GM12873 (cell line): ENCODE results near the gene EMX1.

Experiments
- TF ChIP-seq, protein P1 (sequence below): IDR thresholded peaks from 2 replicates; pipeline ENCODE4 v1.5.1; 2012; ENCODE audit warnings: low read depth, mild to moderate bottlenecking, moderate library complexity, low read length, control low read depth; ENCODE audit not compliant: insufficient read depth; ENCODE audit errors: missing control alignments

The EMX1 gene

DNA sequence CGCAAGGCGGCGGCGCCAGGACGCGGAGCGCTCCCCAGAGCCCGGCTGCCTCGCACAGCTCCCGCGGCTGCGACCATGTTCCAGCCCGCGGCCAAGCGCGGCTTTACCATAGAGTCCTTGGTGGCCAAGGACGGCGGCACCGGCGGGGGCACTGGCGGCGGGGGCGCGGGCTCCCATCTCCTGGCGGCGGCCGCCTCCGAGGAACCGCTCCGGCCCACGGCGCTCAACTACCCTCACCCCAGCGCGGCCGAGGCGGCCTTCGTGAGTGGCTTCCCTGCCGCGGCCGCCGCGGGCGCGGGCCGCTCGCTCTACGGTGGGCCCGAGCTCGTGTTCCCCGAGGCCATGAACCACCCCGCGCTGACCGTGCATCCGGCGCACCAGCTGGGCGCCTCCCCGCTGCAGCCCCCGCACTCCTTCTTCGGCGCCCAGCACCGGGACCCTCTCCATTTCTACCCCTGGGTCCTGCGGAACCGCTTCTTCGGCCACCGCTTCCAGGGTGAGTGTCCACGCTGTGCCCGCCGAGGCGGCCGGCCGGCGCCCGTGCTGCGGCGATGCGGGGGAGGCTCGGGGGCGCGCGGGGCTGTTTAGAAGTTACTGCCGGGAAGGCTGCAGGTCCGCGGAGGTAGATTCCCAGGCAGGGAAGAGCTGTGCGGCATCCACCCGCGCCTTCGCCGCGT lies 696 bp downstream of the EMX1 start:
- TF ChIP-seq, protein P1, sequence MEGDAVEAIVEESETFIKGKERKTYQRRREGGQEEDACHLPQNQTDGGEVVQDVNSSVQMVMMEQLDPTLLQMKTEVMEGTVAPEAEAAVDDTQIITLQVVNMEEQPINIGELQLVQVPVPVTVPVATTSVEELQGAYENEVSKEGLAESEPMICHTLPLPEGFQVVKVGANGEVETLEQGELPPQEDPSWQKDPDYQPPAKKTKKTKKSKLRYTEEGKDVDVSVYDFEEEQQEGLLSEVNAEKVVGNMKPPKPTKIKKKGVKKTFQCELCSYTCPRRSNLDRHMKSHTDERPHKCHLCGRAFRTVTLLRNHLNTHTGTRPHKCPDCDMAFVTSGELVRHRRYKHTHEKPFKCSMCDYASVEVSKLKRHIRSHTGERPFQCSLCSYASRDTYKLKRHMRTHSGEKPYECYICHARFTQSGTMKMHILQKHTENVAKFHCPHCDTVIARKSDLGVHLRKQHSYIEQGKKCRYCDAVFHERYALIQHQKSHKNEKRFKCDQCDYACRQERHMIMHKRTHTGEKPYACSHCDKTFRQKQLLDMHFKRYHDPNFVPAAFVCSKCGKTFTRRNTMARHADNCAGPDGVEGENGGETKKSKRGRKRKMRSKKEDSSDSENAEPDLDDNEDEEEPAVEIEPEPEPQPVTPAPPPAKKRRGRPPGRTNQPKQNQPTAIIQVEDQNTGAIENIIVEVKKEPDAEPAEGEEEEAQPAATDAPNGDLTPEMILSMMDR = no peak

DNA sequence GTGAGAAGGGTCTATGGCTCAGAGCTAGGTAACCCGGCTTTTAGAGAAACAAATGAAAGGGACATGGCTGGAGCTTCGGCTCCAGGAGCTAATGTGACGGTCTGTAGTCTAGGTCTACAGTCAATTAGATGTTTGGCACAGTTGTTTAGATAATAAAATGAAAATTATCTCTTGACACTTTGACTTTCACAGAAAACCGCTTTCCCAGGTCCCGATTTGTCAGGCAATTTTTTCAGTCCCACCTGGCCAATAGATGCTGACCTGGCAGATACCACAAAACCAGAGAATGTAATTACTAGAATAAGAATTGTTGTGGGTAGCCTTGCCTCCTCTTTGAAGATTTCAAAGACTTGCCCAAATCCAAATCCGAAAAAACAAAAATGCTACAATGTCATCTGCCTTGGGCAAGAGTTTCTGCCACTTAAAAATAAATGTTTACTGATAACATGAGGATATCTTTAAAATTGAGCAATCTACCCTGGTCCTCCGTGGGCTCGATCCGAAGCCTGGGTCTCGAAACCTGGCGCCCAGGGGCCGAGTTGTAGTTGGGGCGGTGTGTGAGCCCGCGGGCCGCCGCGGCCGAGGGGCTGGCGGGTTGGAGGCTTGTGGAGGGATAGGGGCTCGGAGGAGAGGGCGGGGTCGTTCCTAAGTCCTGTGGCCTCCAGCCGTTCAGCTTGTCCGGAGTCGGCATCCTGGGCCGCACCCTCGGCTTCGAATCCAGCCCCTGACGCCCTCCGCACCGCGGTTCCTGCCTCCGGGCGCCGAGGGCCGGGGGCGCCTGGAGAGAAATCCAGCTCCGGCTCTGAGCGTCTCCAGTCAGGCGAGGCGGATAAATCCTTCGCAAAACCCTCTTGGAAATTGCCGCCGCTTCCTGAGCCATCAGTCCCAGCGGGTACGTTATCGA lies 2.3 kb downstream of the EMX1 start:
- TF ChIP-seq, protein P1 = no peak

DNA sequence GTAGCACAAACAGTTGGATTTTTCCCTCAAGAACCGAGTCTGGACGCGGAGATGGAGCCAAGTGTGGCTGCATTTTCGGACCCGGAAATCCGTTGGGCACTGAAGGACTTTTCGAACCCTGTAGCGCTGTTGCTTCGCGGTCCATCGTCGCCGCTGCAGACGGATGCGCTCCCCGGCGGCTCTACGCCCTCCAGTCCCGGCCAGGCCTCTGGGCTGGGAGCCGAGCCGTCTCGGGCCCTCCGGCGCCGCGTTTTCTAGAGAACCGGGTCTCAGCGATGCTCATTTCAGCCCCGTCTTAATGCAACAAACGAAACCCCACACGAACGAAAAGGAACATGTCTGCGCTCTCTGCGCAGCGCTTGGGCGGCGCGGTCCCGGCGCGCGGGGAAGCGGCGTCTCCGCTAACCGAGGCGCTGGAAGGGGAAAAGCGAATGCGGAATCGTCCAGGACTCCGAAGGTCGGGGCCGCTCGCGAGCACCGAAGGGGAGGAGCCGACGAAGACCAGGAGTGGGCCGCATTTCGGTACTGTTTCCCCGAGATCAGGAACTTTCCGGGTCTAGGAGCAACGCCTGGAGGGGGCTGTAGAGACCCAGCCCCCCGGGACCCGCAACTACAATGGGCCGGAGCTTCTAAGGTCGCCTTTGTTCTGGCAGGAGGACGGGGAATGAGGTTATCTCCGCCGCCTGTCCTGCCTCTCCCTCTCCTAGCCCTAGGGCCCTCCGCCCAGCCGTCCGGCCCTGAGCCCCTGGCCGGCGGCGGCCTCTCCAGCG lies 3.2 kb downstream of the EMX1 start:
- TF ChIP-seq, protein P1 = no peak

DNA sequence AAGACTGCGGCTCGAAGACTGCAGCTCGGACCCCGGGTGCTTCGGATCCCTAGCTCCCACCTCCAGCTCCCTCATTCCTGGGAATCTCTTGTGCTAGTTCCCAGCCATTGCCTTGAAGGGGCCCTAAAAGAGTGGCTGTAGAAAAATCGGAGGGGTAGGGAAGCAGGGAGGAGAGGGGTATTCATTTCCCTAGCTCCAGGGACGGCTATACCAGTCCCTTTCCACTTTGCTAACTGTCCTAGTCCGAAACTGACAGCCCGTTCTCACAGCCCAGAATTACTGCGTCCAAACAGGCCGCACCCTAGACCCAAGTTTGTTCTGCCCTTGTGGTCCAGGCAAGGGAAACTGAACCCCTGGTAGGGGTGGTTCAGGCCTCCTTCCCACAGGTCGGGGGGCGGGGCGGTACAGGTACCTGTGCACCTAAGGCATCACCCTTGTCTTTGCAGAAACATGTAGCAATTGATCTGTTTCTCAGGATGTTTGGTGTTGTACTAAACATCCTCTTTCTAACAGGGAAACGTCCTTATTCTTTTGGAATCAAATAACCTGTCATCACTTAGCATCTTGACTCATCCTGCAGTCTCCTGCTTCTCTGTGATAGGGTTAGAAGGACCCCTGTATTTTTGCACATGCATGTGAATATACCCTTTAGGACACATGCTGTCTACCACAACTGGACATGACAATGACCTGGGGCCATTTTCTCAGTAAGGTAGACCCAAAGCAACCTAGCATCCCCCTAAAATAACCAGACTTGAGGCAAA lies 4.0 kb downstream of the EMX1 start:
- TF ChIP-seq, protein P1 = no peak

DNA sequence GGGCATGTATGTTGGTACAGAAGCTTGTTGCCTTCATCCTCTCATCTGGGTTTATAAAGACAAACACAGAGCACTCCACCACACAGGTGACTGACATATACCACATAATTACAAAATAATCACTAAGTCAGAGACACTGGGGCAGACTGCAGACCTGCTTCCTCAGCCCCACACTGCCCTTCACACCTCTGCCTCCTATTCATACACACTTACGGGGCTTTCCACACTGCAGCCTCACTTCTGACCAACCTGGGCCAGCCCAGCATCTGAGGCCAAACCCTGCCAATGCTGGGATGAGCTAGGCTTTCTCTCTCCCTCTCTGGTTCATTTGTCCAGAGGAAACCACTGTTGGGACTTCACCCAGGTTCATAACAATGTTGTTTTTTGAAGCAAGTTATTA lies 4.5 kb downstream of the EMX1 start:
- TF ChIP-seq, protein P1 = no peak

DNA sequence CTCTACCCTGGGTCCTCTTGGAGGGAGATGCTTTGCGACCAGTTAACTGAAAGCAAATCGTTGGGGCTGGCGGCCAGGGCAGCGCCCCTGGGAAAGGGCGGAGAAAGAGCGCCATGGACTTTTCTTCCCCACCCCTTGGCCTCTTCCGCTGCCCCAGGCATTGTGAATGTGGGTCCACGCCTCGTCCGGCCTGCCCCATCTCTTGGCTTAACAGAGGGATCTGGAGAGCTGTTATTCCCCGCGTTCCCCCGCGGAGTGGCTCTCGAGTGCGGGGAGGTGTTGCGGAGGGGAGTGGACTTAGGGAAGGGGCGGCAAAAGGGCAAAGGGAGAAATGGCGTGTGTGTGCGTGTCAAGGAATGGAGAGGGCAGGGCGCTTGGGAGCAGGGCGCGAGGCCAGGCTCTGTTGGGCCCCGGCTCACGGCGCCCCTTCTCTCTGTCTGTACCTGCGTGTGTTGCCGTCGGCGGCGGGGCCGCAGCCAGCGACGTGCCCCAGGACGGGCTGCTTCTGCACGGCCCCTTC lies 6.6 kb downstream of the EMX1 start:
- TF ChIP-seq, protein P1 = no peak
